Right lobe of liver (tissue), 6 donors: ENCODE results near the gene TRPM7. TPM values are rescaled to one million over a fixed set of nuclear protein-coding genes. Genes with fewer than 3 reads are reported as not detected.

Source experiments
- ATAC-seq, 4 donors: fragments of 200-7000 bp; cut with Tn5 transposase; one replicate each; pipeline ENCODE4 v1.9.1; 2020; ENCODE audit warnings: mild to moderate bottlenecking in 4 of 4, moderate library complexity in 4 of 4
- DNase-seq, 3 donors: peaks; one replicate each; pipeline ENCODE4 v3.0.0-alpha.2; 2020
- H3K27ac ChIP-seq, 3 donors: fragments of 200-600 bp; one replicate each; pipeline ENCODE4 v1.8.0; 2022
- H3K27me3 ChIP-seq, 2 donors: fragments of 200-600 bp; one replicate each; pipeline ENCODE4 v1.8.0; 2022
- H3K36me3 ChIP-seq, 4 donors: fragments of 200-600 bp; sonication (generic) in 1 of 4; one replicate each; pipeline versions ENCODE4 v1.5.1 to v1.8.0; 2017 to 2022; ENCODE audit warnings: control low read depth in 1 of 4
- H3K4me1 ChIP-seq, 4 donors: fragments of 200-600 bp; sonication (generic) in 1 of 4; one replicate each; pipeline versions ENCODE4 v1.5.1 to v1.8.0; 2017 to 2022; ENCODE audit warnings: control low read depth in 1 of 4
- H3K4me3 ChIP-seq, 3 donors: fragments of 200-600 bp; one replicate each; pipeline ENCODE4 v1.8.0; 2022
- H3K9me3 ChIP-seq, 4 donors: fragments of 200-600 bp; sonication (generic) in 1 of 4; one replicate each; pipeline versions ENCODE4 v1.5.1 to v1.8.0; 2017 to 2022; ENCODE audit warnings: control low read depth in 1 of 4
- POLR2A ChIP-seq: fragments of 450-650 bp; IDR thresholded peaks from one replicate; pipeline ENCODE4 v1.6.1; 2017; ENCODE audit warnings: antibody characterized with exemption, mild to moderate bottlenecking
- WGBS: methylation state at CpG from one replicate; pipeline ENCODE4 v1.1.6; 2018; ENCODE audit warnings: low coverage, low lambda C conversion rate; ENCODE audit not compliant: insufficient coverage; ENCODE audit errors: missing lambda C conversion rate; 5-methylcytosine and 5-hydroxymethylcytosine counted together
- intact Hi-C, 2 donors: fragments of 100-400 bp; cut with DNase I; formaldehyde crosslinking; loops; one replicate each; pipeline versions ENCODE4 v1.11.2 to v1.14.1; 2022
- total RNA-seq, 6 experiments: library from RNA; depleted of rRNA in 2 of 6; stranded (reverse); fragments of >200 nt in 2 of 6; fragmentation: NEBNext Ultra II Directional in 3 of 6; extraction: Animal tissue kit (Norgen Biotek cat#: 25700) in 3 of 6; gene quantifications; one replicate each; pipeline versions ENCODE4 v1.1.0 to v1.2.4, GENCODE V29; 2016 to 2023
- TF ChIP-seq, protein P1 (sequence below), 4 donors: fragments of 200-600 bp in 3 of 4; fragments of 450-650 bp in 1 of 4; IDR thresholded peaks; one replicate each; pipeline versions ENCODE4 v1.5.1 to v1.8.0; 2016 to 2022; ENCODE audit warnings: antibody characterized with exemption in 4 of 4, mild to moderate bottlenecking in 2 of 4
- donor health status: DM: no; HTN: yes; CAD: no.
- donor health status: DM: no; HTN: no; CAD: no.
- donor health status: DM: no; HTN: no; CAD: no.
- donor health status: DM: no; HTN: yes; CAD: no.
- donor health status: DM: no; HTN: yes; CAD: no.

Gene TRPM7
- total RNA-seq, 6 experiments from 2014 or later: 20.9 to 31.9 (median 24.7) TPM

DNA sequence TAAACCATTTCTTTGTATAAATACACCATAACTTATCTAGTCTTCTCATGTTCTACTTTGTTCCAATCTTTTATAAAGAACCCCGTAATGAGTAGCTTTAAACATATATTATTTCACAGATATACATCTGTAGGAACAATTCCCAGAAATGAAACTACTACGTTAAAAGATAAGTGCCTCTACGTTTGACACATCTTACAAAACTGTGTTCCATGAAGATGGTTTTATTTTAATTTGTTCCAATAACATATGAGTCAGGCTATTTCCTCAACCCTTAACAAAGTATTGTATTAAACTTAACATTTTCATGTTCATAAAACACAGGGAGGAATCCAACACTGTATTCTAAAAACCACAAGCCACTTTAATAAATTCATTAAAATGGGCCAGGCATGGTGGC, 52.9 kb downstream of the TRPM7 start:
- no peak for ATAC-seq
- no peak for TF ChIP-seq POLR2A
- TF ChIP-seq, protein P1, sequence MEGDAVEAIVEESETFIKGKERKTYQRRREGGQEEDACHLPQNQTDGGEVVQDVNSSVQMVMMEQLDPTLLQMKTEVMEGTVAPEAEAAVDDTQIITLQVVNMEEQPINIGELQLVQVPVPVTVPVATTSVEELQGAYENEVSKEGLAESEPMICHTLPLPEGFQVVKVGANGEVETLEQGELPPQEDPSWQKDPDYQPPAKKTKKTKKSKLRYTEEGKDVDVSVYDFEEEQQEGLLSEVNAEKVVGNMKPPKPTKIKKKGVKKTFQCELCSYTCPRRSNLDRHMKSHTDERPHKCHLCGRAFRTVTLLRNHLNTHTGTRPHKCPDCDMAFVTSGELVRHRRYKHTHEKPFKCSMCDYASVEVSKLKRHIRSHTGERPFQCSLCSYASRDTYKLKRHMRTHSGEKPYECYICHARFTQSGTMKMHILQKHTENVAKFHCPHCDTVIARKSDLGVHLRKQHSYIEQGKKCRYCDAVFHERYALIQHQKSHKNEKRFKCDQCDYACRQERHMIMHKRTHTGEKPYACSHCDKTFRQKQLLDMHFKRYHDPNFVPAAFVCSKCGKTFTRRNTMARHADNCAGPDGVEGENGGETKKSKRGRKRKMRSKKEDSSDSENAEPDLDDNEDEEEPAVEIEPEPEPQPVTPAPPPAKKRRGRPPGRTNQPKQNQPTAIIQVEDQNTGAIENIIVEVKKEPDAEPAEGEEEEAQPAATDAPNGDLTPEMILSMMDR (IDR thresholded peaks at IDR 0.05): no peak
- H3K36me3 ChIP-seq: peaks cover 0 to 89% (median 27%) of the 10 kb centered on the region in 4 donors
- no peak overlapping the region for H3K27ac ChIP-seq
- 55% methylated on average over 3 of the region's 3 CpGs for WGBS
- no peaks in the 10 kb centered on the region for H3K4me1 ChIP-seq
- no peaks in the 10 kb centered on the region for H3K9me3 ChIP-seq
- DNase-seq: no peak
- intact Hi-C loops: no loop called here
- no peak overlapping the region for H3K4me3 ChIP-seq
- H3K27me3 ChIP-seq: no peaks in the 10 kb centered on the region

DNA sequence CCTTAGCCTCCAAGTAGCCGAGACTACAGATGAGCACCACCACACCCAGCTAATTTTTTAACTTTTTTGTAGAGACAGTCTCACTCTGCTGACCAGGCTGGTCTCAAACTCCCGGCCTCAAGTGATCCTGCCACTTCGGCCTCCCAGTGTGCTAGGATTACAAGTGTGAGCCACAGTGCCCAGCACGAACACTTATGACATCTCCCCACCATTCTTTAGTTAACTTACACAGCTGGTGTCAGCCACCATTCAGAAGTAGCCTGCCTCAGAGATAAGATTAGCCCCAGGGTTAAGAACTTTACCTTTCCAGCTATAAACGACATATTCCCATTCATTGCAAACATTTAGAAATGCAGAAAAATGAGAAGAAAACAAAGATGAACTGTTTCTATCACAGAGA, 58.2 kb downstream of the TRPM7 start:
- Histone ChIP-seq H3K4me1 (no peaks in the 10 kb centered on the region), H3K4me3 (no peak overlapping the region), H3K27ac (no peak overlapping the region), H3K9me3 (no peaks in the 10 kb centered on the region), H3K27me3 (no peaks in the 10 kb centered on the region), H3K36me3 (peaks cover 0 to 90% (median 26%) of the 10 kb centered on the region in 4 donors)
- WGBS: 97% methylated on average over 5 of the region's 5 CpGs
- intact Hi-C loops: no loop called here
- TF ChIP-seq, protein P1 (IDR thresholded peaks at IDR 0.05): no peak
- TF ChIP-seq POLR2A: no peak
- no peak for ATAC-seq
- DNase-seq: no peak

DNA sequence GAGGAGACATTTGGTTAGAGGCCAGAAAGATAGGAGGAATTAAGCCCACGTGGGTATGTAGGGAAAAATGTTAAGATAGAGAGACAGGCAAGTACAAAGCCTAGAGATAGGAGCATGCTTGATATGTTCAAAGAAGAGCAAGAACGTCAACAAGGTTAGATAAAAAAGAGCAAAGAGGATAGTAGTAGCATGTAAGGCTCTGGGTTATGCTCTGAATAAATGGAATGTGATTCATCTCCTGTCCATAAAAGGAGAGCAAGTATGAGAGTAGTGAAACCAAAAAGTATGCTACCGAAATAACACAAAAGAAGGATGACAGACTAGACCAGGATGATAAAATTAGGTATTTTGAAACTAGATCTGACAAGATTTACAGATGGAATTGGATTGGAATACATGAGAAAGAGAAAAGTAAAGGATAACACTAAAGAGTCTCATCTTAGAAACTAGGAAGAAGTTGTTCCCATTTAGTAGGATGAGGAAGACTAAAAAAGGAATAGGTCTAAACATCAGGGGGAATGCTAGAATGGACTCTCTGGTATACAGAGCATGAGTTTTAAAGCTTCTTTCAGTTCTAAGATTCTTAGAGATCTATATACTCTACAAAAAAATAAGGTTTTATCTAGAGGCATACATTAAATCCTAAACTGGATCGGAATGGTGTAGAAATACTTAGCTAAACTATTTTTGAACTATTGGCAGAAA, 59.1 kb downstream of the TRPM7 start:
- H3K4me3 ChIP-seq: no peak overlapping the region
- H3K9me3 ChIP-seq: no peaks in the 10 kb centered on the region
- intact Hi-C loops: no loop called here
- H3K27ac ChIP-seq: no peak overlapping the region
- WGBS: 57% methylated on average over 4 of the region's 4 CpGs
- no peak for DNase-seq
- no peaks in the 10 kb centered on the region for H3K4me1 ChIP-seq
- no peak for TF ChIP-seq POLR2A
- TF ChIP-seq, protein P1 (IDR thresholded peaks at IDR 0.05): no peak
- no peaks in the 10 kb centered on the region for H3K27me3 ChIP-seq
- H3K36me3 ChIP-seq: peaks cover 0 to 81% (median 22%) of the 10 kb centered on the region in 4 donors
- ATAC-seq: no peak

DNA sequence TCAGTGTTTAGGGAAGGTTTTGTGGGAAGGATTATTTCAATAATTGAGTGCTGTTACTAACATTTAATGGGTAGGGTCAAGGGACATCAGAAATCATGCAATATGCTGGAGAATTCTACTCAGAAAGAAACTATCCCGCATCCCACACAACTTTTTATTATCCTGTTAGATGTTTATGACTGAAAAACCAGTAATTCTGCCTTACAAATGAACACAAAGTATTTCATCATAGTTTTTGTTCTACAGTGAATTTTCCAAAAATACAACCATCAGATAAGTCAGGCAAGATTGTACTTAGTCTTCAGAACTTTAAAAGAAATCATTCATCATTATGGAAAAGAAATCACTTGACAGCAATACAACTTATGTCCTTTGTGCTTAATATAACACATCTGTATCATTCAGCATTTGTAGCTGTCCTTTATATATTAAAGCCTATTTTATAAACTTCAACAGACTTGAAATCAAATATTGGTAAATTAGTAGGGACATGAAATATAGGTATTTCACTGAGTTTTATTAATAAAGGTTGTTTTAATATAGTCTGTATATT, 61.9 kb downstream of the TRPM7 start:
- TF ChIP-seq, protein P1 (IDR thresholded peaks at IDR 0.05): no peak
- no peak for TF ChIP-seq POLR2A
- Histone ChIP-seq H3K9me3 (no peaks in the 10 kb centered on the region), H3K27me3 (no peaks in the 10 kb centered on the region), H3K4me1 (no peaks in the 10 kb centered on the region), H3K36me3 (peaks cover 0 to 68% (median 10%) of the 10 kb centered on the region in 4 donors), H3K4me3 (no peak overlapping the region), H3K27ac (no peak overlapping the region)
- intact Hi-C loops: no loop called here
- no peak for ATAC-seq
- 91% methylated on average over 1 of the region's 1 CpG for WGBS
- DNase-seq: no peak
